H1 (cell line): ENCODE measurements around the gene CDH15. TPM values are rescaled to one million over a fixed set of nuclear protein-coding genes. Genes with fewer than 3 reads are reported as not detected.
A peak's percentile ranks its signal among the peaks of the same experiment; 100 is the strongest.

Experiments
- CREB1 ChIP-seq: IDR thresholded peaks from 2 replicates; pipeline ENCODE4 v1.6.1; 2012; ENCODE audit warnings: inconsistent platforms
- EGR1 ChIP-seq: IDR thresholded peaks from 2 replicates; pipeline ENCODE4 v1.6.1; 2011; ENCODE audit warnings: low read depth, low read length, borderline replicate concordance
- EZH2 ChIP-seq: fragments of 200-600 bp; sonication (generic); IDR thresholded peaks from 2 replicates; pipeline ENCODE4 v1.7.1; 2012; ENCODE audit warnings: low read depth, mild to moderate bottlenecking, moderate library complexity, low read length, inconsistent platforms; ENCODE audit not compliant: severe bottlenecking
- GABPA ChIP-seq: IDR thresholded peaks from 2 replicates; pipeline ENCODE4 v1.6.1; 2011; ENCODE audit warnings: mild to moderate bottlenecking, low read length, moderate library complexity, borderline replicate concordance; ENCODE audit not compliant: insufficient read depth
- HDAC2 ChIP-seq, 2 experiments: fragments of 300-600 bp in 1 of 2; sonication (generic) in 1 of 2; IDR thresholded peaks; 2 replicates each; pipeline ENCODE4 v1.6.1; 2011 to 2012; ENCODE audit warnings: low read depth in 2 of 2, low read length in 2 of 2, mild to moderate bottlenecking in 2 of 2, moderate library complexity in 2 of 2, borderline replicate concordance in 1 of 2, inconsistent platforms in 1 of 2
- KDM1A ChIP-seq: fragments of 200-600, 300-600 bp; sonication (generic); IDR thresholded peaks from 2 replicates; pipeline ENCODE4 v1.7.1; 2016; ENCODE audit warnings: mild to moderate bottlenecking, low read length, borderline replicate concordance
- KDM4A ChIP-seq: IDR thresholded peaks from one replicate; pipeline ENCODE4 v1.7.1; 2012; ENCODE audit warnings: low read depth, mild to moderate bottlenecking, moderate library complexity, low read length, inconsistent platforms; ENCODE audit not compliant: severe bottlenecking
- KDM5A ChIP-seq: fragments of 200-600 bp; IDR thresholded peaks from 2 replicates; pipeline ENCODE4 v1.7.1; 2012; ENCODE audit warnings: mild to moderate bottlenecking, low read length, inconsistent platforms, mixed read lengths
- POLR2A ChIP-seq, 2 experiments: IDR thresholded peaks; 1 replicate in 1 of 2; 2 replicates in 1 of 2; pipeline ENCODE4 v1.6.1; 2011; ENCODE audit warnings: low read depth in 2 of 2, low read length in 2 of 2, mild to moderate bottlenecking in 2 of 2; ENCODE audit errors: control extremely low read depth in 1 of 2
- POLR2AphosphoS5 ChIP-seq: IDR thresholded peaks from 2 replicates; pipeline ENCODE4 v1.6.1; 2011; ENCODE audit warnings: low read depth, low read length
- RFX5 ChIP-seq: IDR thresholded peaks from 2 replicates; pipeline ENCODE4 v1.6.1; 2011; ENCODE audit warnings: low read depth, low read length, improper control_type of control experiment, borderline replicate concordance
- RXRA ChIP-seq: IDR thresholded peaks from 2 replicates; pipeline ENCODE4 v1.6.1; 2011; ENCODE audit warnings: low read depth, mild to moderate bottlenecking, low read length, moderate library complexity; ENCODE audit not compliant: insufficient read depth
- SAP30 ChIP-seq: fragments of 300-600 bp; sonication (generic); IDR thresholded peaks from 2 replicates; pipeline ENCODE4 v1.7.1; 2012; ENCODE audit warnings: low read length, moderate library complexity, mild to moderate bottlenecking, inconsistent platforms; ENCODE audit not compliant: insufficient read depth, insufficient replicate concordance
- SIN3A ChIP-seq, 2 experiments: IDR thresholded peaks in 1 of 2; conservative IDR thresholded peaks in 1 of 2; 2 replicates each; pipeline ENCODE4 v1.6.1; 2011 to 2012; ENCODE audit warnings: low read length in 2 of 2, improper control_type of control experiment in 1 of 2, low read depth in 1 of 2, mild to moderate bottlenecking in 1 of 2
- TAF1 ChIP-seq: IDR thresholded peaks from 2 replicates; pipeline ENCODE4 v1.6.1; 2011; ENCODE audit warnings: mild to moderate bottlenecking, low read depth, low read length
- TAF7 ChIP-seq: optimal IDR thresholded peaks from 2 replicates; pipeline ENCODE3; 2011; ENCODE audit warnings: low read depth, mild to moderate bottlenecking, inconsistent platforms, low read length, moderate library complexity, borderline replicate concordance
- TBP ChIP-seq: IDR thresholded peaks from 2 replicates; pipeline ENCODE4 v1.6.1; 2011; ENCODE audit warnings: low read depth, low read length, improper control_type of control experiment
- YY1 ChIP-seq: IDR thresholded peaks from 2 replicates; pipeline ENCODE4 v1.6.1; 2011; ENCODE audit warnings: low read depth, mild to moderate bottlenecking, low read length
- polyA plus RNA-seq, 7 experiments: library from polyadenylated mRNA; depleted of rRNA in 3 of 7; stranded (reverse) in 5 of 7; unstranded in 2 of 7; fragments of >200 nt in 5 of 7; fragments of 200-250 nt in 2 of 7; gene quantifications; 1 replicate in 5 of 7; 2 replicates in 1 of 7; 4 replicates in 1 of 7; pipeline versions ENCODE4 v1.2.1 to v1.2.3, GENCODE V29; 2011 to 2013; ENCODE audit warnings: missing spikeins in 2 of 7, mixed read lengths in 2 of 7
- total RNA-seq: library from RNA; stranded (reverse); fragmentation: NEBNext Ultra II Directional; extraction: Animal tissue kit (Norgen Biotek cat#: 25700); gene quantifications from 2 replicates; pipeline ENCODE4 v1.2.1, GENCODE V29; 2021
- TF ChIP-seq, protein P1 (sequence below): IDR thresholded peaks from 2 replicates; pipeline ENCODE4 v1.6.1; 2012; ENCODE audit warnings: inconsistent platforms

CDH15 gene
- total and polyA plus RNA-seq, 2 of the 8 experiments (the other 6 are each of a cell fraction or from before 2014, with no cell fraction given), result 0.50 to 0.82 TPM

DNA sequence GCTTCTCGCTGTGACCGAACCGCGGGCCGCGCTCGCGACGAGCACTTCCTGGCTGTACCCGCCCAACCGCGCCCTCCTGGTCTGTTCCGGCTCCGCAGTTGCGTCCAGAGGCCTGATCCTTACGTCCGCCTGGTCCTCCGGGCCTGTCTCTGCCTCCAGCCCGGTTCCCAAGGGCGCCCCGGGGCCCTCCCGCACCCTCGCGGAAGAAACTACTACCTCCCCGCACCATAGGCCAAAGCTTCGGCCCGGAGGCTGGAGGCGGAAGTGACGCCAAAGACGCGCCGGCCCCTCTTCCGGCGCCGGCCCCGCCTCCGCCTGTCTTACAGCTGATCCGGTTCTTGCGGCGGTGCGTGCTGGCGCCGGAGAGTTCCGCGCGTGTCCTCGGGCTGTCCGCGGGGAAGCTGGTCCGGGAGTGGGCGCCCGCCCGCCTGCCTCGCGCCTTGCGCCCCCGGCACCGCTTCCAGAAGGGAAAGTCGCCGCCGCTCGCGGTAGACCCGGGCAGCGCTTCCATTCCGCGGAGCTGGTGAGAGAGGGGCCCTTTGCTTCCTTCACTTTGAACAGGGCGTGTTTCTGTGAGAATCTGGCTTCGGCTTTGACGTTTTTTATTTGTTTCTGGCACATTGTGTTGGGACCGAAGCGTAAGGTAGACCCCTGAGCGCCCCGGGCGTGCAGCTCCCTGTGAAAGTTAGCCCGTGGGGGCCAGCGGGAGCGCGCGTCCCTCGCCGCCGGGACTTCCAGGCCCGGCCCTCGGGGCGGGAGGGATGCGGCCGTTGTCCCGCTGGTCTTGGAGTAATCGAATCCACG is 46.0 kb downstream of the CDH15 start, which contains the start of gene ZNF778 (continued):
- TF ChIP-seq TAF1 (peak; percentile 84), TAF7 (peak; percentile 70), KDM5A (peak; percentile 83), CREB1 (peak; percentile 94), SAP30 (peak; percentile 21), YY1 (no peak), POLR2A (IDR thresholded peaks at IDR 0.05; ENCODE audit: control extremely low read depth in 1 of 2, low read depth in 2 of 2, low read length in 2 of 2) (peak in 1 of 2 experiments; percentile 83; a peak in 2 of 3 replicates), EGR1 (peak; percentile 35; the same call in 1 of the 2 replicates), EZH2 (no peak), SIN3A (conservative IDR thresholded peaks at IDR 0.05 in 1 of 2, IDR thresholded peaks at IDR 0.05 in 1 of 2; ENCODE audit: low read depth in 1 of 2, low read length in 2 of 2) (peak; percentile 85 to 98; a peak in 3 of 4 replicates), RFX5 (no peak), RXRA (no peak), KDM4A (peak; percentile 79), KDM1A (no peak), TBP (peak; percentile 71), POLR2AphosphoS5 (peak; percentile 34; the same call in 1 of the 2 replicates), GABPA (peak; percentile 96), HDAC2 (IDR thresholded peaks at IDR 0.05; ENCODE audit: borderline replicate concordance in 1 of 2, low read depth in 2 of 2, low read length in 2 of 2) (peak in 1 of 2 experiments; percentile 99; a peak in 3 of 4 replicates)
- TF ChIP-seq, protein P1, sequence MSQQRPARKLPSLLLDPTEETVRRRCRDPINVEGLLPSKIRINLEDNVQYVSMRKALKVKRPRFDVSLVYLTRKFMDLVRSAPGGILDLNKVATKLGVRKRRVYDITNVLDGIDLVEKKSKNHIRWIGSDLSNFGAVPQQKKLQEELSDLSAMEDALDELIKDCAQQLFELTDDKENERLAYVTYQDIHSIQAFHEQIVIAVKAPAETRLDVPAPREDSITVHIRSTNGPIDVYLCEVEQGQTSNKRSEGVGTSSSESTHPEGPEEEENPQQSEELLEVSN, result peak; percentile 19; the same call in 1 of the 2 replicates
- TF ChIP-seq, all 59 proteins: peak for 20
